Right ventricle myocardium inferior (tissue), 1 donor: ENCODE results near the gene ASCL2. TPM values are rescaled to one million over a fixed set of nuclear protein-coding genes. Genes with fewer than 3 reads are reported as not detected.
"Not testable (repeated sequence)": the region's sequence is repeated elsewhere in the genome, so short reads cannot be mapped to it uniquely, and the experiment has no call there.

ENCODE experiments used
- ATAC-seq: fragments of 200-7000 bp; cut with Tn5 transposase; one replicate; pipeline ENCODE4 v1.9.1; 2020; ENCODE audit warnings: mild to moderate bottlenecking, moderate library complexity
- DNase-seq: peaks from one replicate; pipeline ENCODE4 v3.0.0; 2021; ENCODE audit errors: missing footprints
- intact Hi-C: fragments of 100-400 bp; cut with DNase I; formaldehyde crosslinking; loops from one replicate; pipeline ENCODE4 v1.11.0; 2022
- total RNA-seq: library from RNA; stranded (reverse); fragmentation: NEBNext Ultra II Directional; extraction: Animal tissue kit (Norgen Biotek cat#: 25700); gene quantifications from one replicate; pipeline ENCODE4 v1.2.1, GENCODE V29; 2021
- donor health status: DM: no; HTN: yes; CAD: no; lungs with severe emphysema.

The ASCL2 gene
- total RNA-seq, 1 donor from 2014 or later: 0.24 TPM

DNA sequence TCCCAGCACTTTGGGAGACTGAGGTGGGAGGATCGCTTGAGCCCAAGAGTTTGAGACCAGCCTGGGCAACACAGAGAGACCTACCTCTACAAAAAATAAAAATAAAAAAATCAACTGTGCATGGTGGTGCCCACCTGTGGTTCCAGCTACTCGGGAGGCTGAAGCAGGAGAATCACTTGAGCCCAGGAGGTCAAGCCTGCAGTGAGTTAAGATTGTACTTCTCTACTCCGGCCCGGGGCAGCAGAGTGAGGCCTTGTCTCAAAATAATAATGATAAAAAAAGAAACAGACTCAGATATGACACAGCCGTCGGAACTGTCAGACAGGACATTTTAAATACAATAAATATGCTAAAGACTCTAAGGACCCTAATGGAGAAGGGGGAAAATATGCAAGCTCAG lies 18.4 kb downstream of the ASCL2 start:
- ATAC-seq (no peak), DNase-seq (no peak)
- intact Hi-C loops: no loop called here

- intact Hi-C loops: no loop called here
- ATAC-seq: no peak
- no peak for DNase-seq
Observed at GRCh38 chr11:2251138-2251537, 19.2 kb downstream of the ASCL2 start.

DNA sequence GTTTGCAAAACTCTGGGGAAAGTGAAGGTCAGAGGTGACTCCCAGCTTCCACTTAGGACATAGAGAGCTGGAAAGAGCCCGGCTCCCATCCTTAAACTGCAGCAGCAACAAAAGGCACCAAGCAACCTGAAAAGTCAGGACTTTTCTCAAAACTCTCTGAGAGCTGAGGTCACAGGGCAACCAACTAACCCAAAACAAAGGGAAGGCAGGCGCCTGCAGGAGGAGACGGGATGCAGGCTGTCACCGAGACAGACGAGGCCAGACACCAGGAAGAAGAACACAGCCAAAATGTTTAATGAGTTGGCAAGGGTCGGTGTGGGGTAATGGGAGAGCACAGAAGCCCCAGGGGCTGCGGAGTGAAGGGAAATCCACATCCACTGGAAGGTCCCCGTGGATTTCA lies 19.9 kb downstream of the ASCL2 start:
- DNase-seq (no peak), ATAC-seq (no peak)
- intact Hi-C loops: no loop called here

DNA sequence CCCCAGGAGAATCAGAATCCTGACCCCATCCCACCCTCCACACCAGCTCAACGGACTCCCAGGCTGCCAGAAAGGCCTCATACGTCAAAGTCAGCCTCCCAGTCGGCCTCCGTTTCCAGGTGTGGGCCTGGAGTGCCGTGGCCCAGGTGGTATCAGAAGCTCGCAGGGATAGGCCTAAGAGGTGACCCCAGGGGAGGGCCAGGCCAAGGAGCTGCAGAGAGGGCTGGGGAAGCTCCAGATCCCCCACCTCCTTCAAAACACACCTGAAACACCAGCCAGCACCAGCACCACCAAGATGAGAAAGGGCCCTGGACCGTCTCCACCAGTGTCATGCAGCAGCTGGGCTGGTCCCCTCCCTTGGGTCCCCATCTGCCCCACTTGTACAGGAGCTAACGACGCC lies 20.3 kb downstream of the ASCL2 start:
- ATAC-seq (no peak), DNase-seq (no peak)
- intact Hi-C loops: no loop called here

GRCh38 chr11:2249189-2249916 lies 21.0 kb downstream of the ASCL2 start:
- intact Hi-C loops: no loop called here
- ATAC-seq: no peak

DNA sequence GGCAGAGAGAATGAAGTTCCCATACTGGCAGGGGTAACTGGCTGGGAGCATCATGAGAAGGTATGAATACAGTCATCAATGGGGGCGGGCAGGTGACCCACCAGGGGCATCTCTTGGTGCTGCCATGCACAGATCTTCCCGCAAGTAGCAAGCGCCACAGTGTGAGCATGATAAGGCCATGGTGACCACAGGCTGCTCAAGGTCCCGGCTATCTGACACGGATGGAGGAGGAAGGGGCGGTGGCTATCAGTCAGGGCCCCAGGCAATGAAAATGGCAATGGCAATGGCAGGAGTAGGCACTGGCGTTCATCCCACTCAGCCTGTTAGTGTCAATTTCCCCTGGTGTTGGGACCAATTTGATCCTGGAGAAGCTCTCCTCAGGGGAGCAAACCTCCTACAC lies 21.6 kb downstream of the ASCL2 start:
- intact Hi-C loops: no loop called here
- ATAC-seq: no peak
- no peak for DNase-seq

More at GRCh38 chr11:2249189-2249916, 21.0 kb downstream of the ASCL2 start:
- no peak for DNase-seq

GRCh38 chr11:2248242-2248641 lies 22.1 kb downstream of the ASCL2 start:
- ATAC-seq: no peak
- DNase-seq: no peak
- intact Hi-C loops: no loop called here

GRCh38 chr11:2247496-2247895 lies 22.9 kb downstream of the ASCL2 start:
- intact Hi-C loops: no loop called here
- ATAC-seq (no peak), DNase-seq (no peak)

DNA sequence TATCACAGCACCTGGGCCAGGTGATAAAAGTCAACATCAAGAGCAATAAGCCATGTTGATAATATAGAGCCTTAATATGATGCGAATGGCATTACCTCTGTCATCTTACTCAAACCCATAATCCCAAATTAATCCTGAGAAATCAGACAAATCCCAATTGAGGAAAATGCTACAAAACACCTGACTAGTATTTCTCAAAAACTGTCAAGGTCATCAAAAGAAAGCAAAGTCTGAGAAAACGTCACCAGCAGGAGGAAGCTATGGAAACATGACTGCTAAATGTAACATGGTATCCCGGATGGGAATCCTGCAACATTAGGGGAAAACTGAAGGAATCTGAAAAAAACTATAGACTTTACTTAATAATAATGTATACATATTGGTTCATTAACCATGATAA lies 29.6 kb downstream of the ASCL2 start:
- intact Hi-C loops: no loop called here
- DNase-seq (no peak), ATAC-seq (no peak)

DNA sequence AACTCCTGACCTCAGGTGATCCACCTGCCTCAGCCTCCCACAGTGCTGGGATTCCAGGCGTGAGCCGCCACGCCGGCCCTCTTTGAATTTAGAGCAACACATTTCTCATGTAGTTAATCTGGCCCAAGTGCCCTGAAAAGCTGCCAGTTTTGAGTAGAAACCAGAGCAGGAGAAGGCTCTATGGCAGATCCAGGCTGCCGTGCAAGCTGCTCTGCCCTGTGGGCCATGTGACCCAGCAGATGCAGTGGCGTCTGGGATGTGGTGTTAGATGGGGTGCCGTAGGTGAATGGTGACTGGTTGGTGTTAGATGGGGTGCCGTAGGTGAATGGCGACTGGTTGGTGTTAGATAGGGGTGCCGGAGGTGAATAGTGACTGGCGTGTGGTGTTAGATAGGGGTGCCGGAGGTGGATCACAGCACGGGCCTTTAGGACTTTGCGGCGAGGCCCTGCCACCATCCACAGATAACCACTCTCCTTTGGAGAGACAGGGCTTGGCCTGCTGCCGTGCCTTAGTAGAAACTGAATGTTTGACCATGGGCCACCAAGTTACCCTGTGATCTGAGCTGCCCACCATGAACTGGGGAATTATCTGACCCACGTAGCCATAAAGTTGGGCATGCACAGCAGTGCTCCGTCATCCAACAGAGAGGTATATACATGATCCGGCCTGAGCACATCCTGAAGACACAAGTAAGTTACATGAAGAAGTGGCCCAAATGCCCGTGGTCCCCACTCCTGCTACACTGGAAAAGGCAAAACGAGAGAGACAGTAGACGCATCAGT lies 32.7 kb downstream of the ASCL2 start:
- DNase-seq: no peak
- ATAC-seq: no peak
- intact Hi-C loops: no loop called here

GRCh38 chr11:2236381-2237134 lies 33.8 kb downstream of the ASCL2 start:
- intact Hi-C loops, DNase-seq: not testable (repeated sequence)

GRCh38 chr11:2235588-2236326 lies 34.6 kb downstream of the ASCL2 start:
- intact Hi-C loops: no loop called here
- ATAC-seq (no peak), DNase-seq (no peak)

More at GRCh38 chr11:2236381-2237134, 33.8 kb downstream of the ASCL2 start:
- ATAC-seq: not testable (repeated sequence)

DNA sequence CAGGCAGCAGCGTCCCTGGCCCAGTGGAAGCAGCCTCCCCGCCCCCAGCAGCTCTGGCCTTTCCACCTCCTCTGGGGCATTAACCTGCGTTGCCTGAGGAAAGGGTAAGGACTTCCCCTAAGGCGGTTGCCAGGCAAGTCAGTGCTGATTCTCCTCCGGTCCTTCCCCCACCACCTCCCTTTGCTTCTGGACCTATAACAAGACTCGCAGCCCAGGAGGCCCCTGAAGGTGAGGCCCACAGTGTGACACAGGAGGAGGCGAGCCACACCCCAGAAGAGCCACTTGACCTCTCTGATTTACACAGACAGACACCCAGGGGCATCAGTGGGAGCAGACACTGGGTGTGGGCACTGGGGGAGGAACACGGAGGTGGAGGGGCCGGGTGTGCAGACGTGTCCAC lies 35.4 kb downstream of the ASCL2 start:
- intact Hi-C loops: no loop called here
- DNase-seq: no peak
- ATAC-seq: no peak

DNA sequence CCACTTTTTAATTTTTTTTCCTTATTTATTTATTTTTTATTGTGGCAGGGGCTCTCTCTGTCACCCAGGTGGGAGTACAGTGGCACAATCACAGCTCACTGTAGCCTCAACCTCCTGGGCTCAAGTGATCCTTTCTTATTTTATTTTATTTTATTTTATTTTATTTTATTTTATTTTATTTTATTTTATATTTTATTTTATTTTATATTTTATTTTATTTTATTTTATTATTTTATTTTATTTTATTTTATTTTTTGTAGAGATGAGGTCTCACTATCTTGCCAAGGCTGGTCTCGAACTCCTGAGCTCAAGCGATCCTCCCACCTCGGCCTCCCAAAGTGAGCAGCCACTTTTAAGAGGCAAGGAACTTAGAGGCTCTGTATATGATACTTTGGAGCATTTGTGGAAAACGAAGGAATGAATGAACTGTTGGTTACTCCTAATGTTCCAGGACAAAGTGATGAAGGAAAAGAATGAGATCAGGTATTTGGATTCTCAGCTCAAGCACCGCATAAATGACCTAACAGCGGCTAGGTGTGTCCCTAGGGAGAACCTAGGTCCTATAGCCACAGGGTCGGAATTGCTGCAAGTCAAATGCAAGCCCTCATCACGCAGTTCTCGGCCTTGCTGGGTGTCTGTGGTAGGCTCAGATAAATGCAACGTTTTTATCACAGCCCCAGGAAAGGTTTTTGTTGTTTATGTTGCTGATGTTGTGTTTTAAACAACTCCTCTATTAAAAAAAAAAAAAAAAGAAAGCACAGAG lies 36.5 kb downstream of the ASCL2 start:
- ATAC-seq: no peak
- intact Hi-C loops: no loop called here
- DNase-seq: no peak

GRCh38 chr11:2229713-2230297 lies 40.6 kb downstream of the ASCL2 start:
- ATAC-seq: no peak

DNA sequence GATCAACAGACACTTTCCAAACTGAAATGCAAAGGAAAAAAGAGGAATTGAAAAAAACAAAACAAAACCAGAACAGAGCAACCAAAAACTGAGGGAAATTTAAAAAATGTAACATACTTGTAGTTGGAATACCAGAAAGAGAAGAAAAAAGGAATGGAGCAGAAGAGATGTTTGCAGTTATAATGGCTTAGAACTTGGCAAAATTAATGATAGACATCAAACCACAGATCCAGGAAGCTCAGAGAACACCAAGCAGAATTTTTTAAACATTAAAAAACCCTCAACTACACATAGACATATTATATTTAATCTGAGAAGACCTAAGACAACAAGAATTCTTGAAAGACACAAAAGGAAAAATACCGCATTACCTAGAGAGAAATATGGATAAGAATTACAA lies 46.1 kb downstream of the ASCL2 start:
- intact Hi-C loops: no loop called here
- DNase-seq (no peak), ATAC-seq (no peak)

More at GRCh38 chr11:2229713-2230297, 40.6 kb downstream of the ASCL2 start:
- intact Hi-C loops: no loop called here
- no peak for DNase-seq

- DNase-seq (no peak), ATAC-seq (no peak)
- intact Hi-C loops: no loop called here
Observed at GRCh38 chr11:2223153-2223794, 47.1 kb downstream of the ASCL2 start.
